Activated T-cell treated with anti-CD3 and anti-CD28 coated beads, Interleukin-2, amount 50 U/mL, for 4 hours (primary cell): ENCODE results near the gene CACNG7. TPM values are rescaled to one million over a fixed set of nuclear protein-coding genes. Genes with fewer than 3 reads are reported as not detected.
"Not testable (repeated sequence)": the region's sequence is repeated elsewhere in the genome, so short reads cannot be mapped to it uniquely, and the experiment has no call there.

Experiments
- ATAC-seq, 2 donors: fragments of 200-7000 bp; cut with Tn5 transposase; one replicate each; pipeline ENCODE4 v1.10.0; 2021
- DNase-seq: peaks from one replicate; pipeline ENCODE4 v3.0.0-alpha.2; 2020
- H3K27me3 Mint-ChIP-seq: one replicate; pipeline ENCODE4 v1.8.0; 2021; ENCODE audit warnings: low read depth, mixed read lengths
- H3K36me3 Mint-ChIP-seq: one replicate; pipeline ENCODE4 v1.8.0; 2022; ENCODE audit warnings: mixed read lengths; ENCODE audit not compliant: insufficient read depth
- H3K4me1 Mint-ChIP-seq: one replicate; pipeline ENCODE4 v1.8.0; 2021; ENCODE audit warnings: low read depth, mixed read lengths
- H3K4me3 Mint-ChIP-seq: one replicate; pipeline ENCODE4 v1.8.0; 2021; ENCODE audit warnings: mild to moderate bottlenecking, moderate library complexity, mixed read lengths
- H3K9me3 Mint-ChIP-seq: one replicate; pipeline ENCODE4 v1.8.0; 2021; ENCODE audit warnings: mixed read lengths
- total RNA-seq, 3 donors: library from RNA; stranded (reverse); gene quantifications; one replicate each; pipeline ENCODE4 v1.2.1, GENCODE V29; 2021

The CACNG7 gene
- total RNA-seq, 3 donors from 2014 or later = not detected

- Mint-ChIP-seq H3K9me3 (no peaks in the 10 kb centered on the region), H3K4me3 (no peak overlapping the region), H3K36me3 (no peaks in the 10 kb centered on the region), H3K27me3 (peaks cover 54% of the 10 kb centered on the region), H3K4me1 (no peaks in the 10 kb centered on the region)
- ATAC-seq (no peak), DNase-seq (no peak)
Measured at GRCh38 chr19:53945441-53945840, 36.4 kb downstream of the CACNG7 start.

- H3K27me3 Mint-ChIP-seq = peaks cover 51% of the 10 kb centered on the region
- H3K36me3 Mint-ChIP-seq = no peaks in the 10 kb centered on the region
- H3K4me1 Mint-ChIP-seq = no peaks in the 10 kb centered on the region
- H3K9me3 Mint-ChIP-seq = no peaks in the 10 kb centered on the region
- no peak for ATAC-seq
- no peak overlapping the region for H3K4me3 Mint-ChIP-seq
- DNase-seq = no peak
Measured at GRCh38 chr19:53945998-53946397, 36.9 kb downstream of the CACNG7 start.

- no peak for ATAC-seq
- DNase-seq = no peak
- Mint-ChIP-seq H3K9me3 (no peaks in the 10 kb centered on the region), H3K36me3 (no peaks in the 10 kb centered on the region), H3K4me1 (no peaks in the 10 kb centered on the region), H3K4me3 (no peak overlapping the region), H3K27me3 (peaks cover 46% of the 10 kb centered on the region)
Measured at GRCh38 chr19:53947624-53948023, 38.5 kb downstream of the CACNG7 start.

- not testable (repeated sequence) for H3K9me3 Mint-ChIP-seq, H3K4me3 Mint-ChIP-seq
Measured at GRCh38 chr19:53948611-53949010, 39.5 kb downstream of the CACNG7 start.

GRCh38 chr19:53951436-53951835 lies 42.4 kb downstream of the CACNG7 start:
- ATAC-seq (no peak), DNase-seq (no peak)
- H3K36me3 Mint-ChIP-seq = no peaks in the 10 kb centered on the region
- H3K9me3 Mint-ChIP-seq = no peaks in the 10 kb centered on the region
- no peaks in the 10 kb centered on the region for H3K4me1 Mint-ChIP-seq
- H3K27me3 Mint-ChIP-seq = peaks cover 34% of the 10 kb centered on the region
- H3K4me3 Mint-ChIP-seq = no peak overlapping the region

More at GRCh38 chr19:53948611-53949010, 39.5 kb downstream of the CACNG7 start:
- not testable (repeated sequence) for H3K4me1 Mint-ChIP-seq, DNase-seq, H3K36me3 Mint-ChIP-seq, ATAC-seq
- peaks cover 39% of the 10 kb centered on the region for H3K27me3 Mint-ChIP-seq

- no peaks in the 10 kb centered on the region for H3K4me1 Mint-ChIP-seq
- no peaks in the 10 kb centered on the region for H3K9me3 Mint-ChIP-seq
- no peak overlapping the region for H3K4me3 Mint-ChIP-seq
- H3K27me3 Mint-ChIP-seq = peaks cover 39% of the 10 kb centered on the region
- DNase-seq = no peak
- no peaks in the 10 kb centered on the region for H3K36me3 Mint-ChIP-seq
- no peak for ATAC-seq
Measured at GRCh38 chr19:53951947-53952346, 42.9 kb downstream of the CACNG7 start.

- no peak overlapping the region for H3K4me3 Mint-ChIP-seq
- DNase-seq (no peak), ATAC-seq (no peak)
- H3K27me3 Mint-ChIP-seq = peaks cover 46% of the 10 kb centered on the region
- peaks cover 1% of the 10 kb centered on the region for H3K4me1 Mint-ChIP-seq
- H3K9me3 Mint-ChIP-seq = no peaks in the 10 kb centered on the region
- H3K36me3 Mint-ChIP-seq = no peaks in the 10 kb centered on the region
Measured at GRCh38 chr19:53953383-53953782, 44.3 kb downstream of the CACNG7 start.

GRCh38 chr19:53957448-53958167 lies 48.5 kb downstream of the CACNG7 start:
- H3K36me3 Mint-ChIP-seq = no peaks in the 10 kb centered on the region
- ATAC-seq (no peak), DNase-seq (no peak)
- no peak overlapping the region for H3K4me3 Mint-ChIP-seq
- peaks cover 7% of the 10 kb centered on the region for H3K4me1 Mint-ChIP-seq
- no peaks in the 10 kb centered on the region for H3K9me3 Mint-ChIP-seq
- peaks cover 66% of the 10 kb centered on the region for H3K27me3 Mint-ChIP-seq

GRCh38 chr19:53958168-53958571 lies 49.1 kb downstream of the CACNG7 start:
- Mint-ChIP-seq H3K9me3 (no peaks in the 10 kb centered on the region), H3K27me3 (peaks cover 66% of the 10 kb centered on the region), H3K4me1 (peaks cover 7% of the 10 kb centered on the region), H3K36me3 (no peaks in the 10 kb centered on the region), H3K4me3 (no peak overlapping the region)
- DNase-seq (no peak), ATAC-seq (no peak)

GRCh38 chr19:53958823-53959757 lies 50.0 kb downstream of the CACNG7 start:
- DNase-seq = no peak
- peaks cover 7% of the 10 kb centered on the region for H3K4me1 Mint-ChIP-seq

GRCh38 chr19:53960187-53960586 lies 51.1 kb downstream of the CACNG7 start:
- H3K36me3 Mint-ChIP-seq = no peaks in the 10 kb centered on the region
- ATAC-seq = no peak
- no peaks in the 10 kb centered on the region for H3K9me3 Mint-ChIP-seq
- H3K4me3 Mint-ChIP-seq = no peak overlapping the region
- DNase-seq = no peak
- peaks cover 8% of the 10 kb centered on the region for H3K4me1 Mint-ChIP-seq
- H3K27me3 Mint-ChIP-seq = peaks cover 77% of the 10 kb centered on the region

More at GRCh38 chr19:53958823-53959757, 50.0 kb downstream of the CACNG7 start:
- H3K27me3 Mint-ChIP-seq = peaks cover 71% of the 10 kb centered on the region
- H3K9me3 Mint-ChIP-seq = no peaks in the 10 kb centered on the region
- H3K4me3 Mint-ChIP-seq = no peak overlapping the region
- no peak for ATAC-seq
- H3K36me3 Mint-ChIP-seq = no peaks in the 10 kb centered on the region

- Mint-ChIP-seq H3K9me3 (no peaks in the 10 kb centered on the region), H3K36me3 (no peaks in the 10 kb centered on the region), H3K4me1 (peaks cover 8% of the 10 kb centered on the region), H3K27me3 (peaks cover 74% of the 10 kb centered on the region), H3K4me3 (no peak overlapping the region)
- ATAC-seq = no peak
- DNase-seq = no peak
Measured at GRCh38 chr19:53960886-53961285, 51.8 kb downstream of the CACNG7 start.

- Mint-ChIP-seq H3K4me1 (peaks cover 8% of the 10 kb centered on the region), H3K27me3 (peaks cover 72% of the 10 kb centered on the region), H3K36me3 (no peaks in the 10 kb centered on the region), H3K4me3 (no peak overlapping the region), H3K9me3 (no peaks in the 10 kb centered on the region)
- ATAC-seq (no peak), DNase-seq (no peak)
Measured at GRCh38 chr19:53961523-53962356, 52.7 kb downstream of the CACNG7 start.

GRCh38 chr19:53962887-53963431 lies 53.9 kb downstream of the CACNG7 start, which contains the start of gene CACNG8:
TSS of gene CACNG8 (plus strand) at chr19:53962937.
- peaks cover 69% of the 10 kb centered on the region for H3K27me3 Mint-ChIP-seq
- H3K36me3 Mint-ChIP-seq = no peaks in the 10 kb centered on the region
- no peak within 1 kb of the TSS for H3K4me3 Mint-ChIP-seq
- ATAC-seq (no peak), DNase-seq (no peak)
- peaks cover 6% of the 10 kb centered on the region for H3K4me1 Mint-ChIP-seq
- H3K9me3 Mint-ChIP-seq = no peaks in the 10 kb centered on the region
